HEK293T (cell line): ENCODE data around the gene MS4A7.

ENCODE experiments used
- BHLHE40 ChIP-seq: fragments of 450-650 bp; IDR thresholded peaks from 2 replicates; pipeline ENCODE4 v1.6.1; 2016; ENCODE audit warnings: mild to moderate bottlenecking, moderate library complexity, borderline replicate concordance
- ELF4 ChIP-seq: fragments of 450-650 bp; IDR thresholded peaks from 2 replicates; pipeline ENCODE4 v1.6.1; 2017; ENCODE audit warnings: antibody characterized with exemption
- FOXA1 ChIP-seq: fragments of 450-650 bp; IDR thresholded peaks from 2 replicates; pipeline ENCODE4 v1.6.1; 2016; ENCODE audit warnings: mild to moderate bottlenecking
- SP1 ChIP-seq: fragments of 450-650 bp; IDR thresholded peaks from 2 replicates; pipeline ENCODE4 v1.6.1; 2017
- SUZ12 ChIP-seq: fragments of 450-650 bp; IDR thresholded peaks from 2 replicates; pipeline ENCODE4 v1.6.1; 2016; ENCODE audit warnings: mild to moderate bottlenecking
- TARDBP ChIP-seq: fragments of 450-650 bp; IDR thresholded peaks from 2 replicates; pipeline ENCODE4 v1.6.1; 2016

- no peak for TF ChIP-seq BHLHE40
- TF ChIP-seq FOXA1: no peak
- no peak for TF ChIP-seq SP1
- no peak for TF ChIP-seq TARDBP
- TF ChIP-seq SUZ12: no peak
- no peak for TF ChIP-seq ELF4
These were observed 8.0 kb upstream of the MS4A7 start for GRCh38 chr11:60370252-60370810.
